ENCODE data around the gene ABHD15.

ABHD15 gene

GRCh38 chr17:29603109-29603674 is 36.4 kb upstream of the ABHD15 start:
- Histone ChIP-seq H3K9me3 (ENCODE audit: low read length) (no peaks in the 10 kb centered on the region), H4K20me1 (ENCODE audit: insufficient read depth, low read length) (no peaks in the 10 kb centered on the region), H3K4me2 (ENCODE audit: low read length) (no peak overlapping the region), H3K27ac (ENCODE audit: low read depth, low read length, poor library complexity, severe bottlenecking) (peak overlapping the region; percentile 23), H3K36me3 (ENCODE audit: insufficient read depth, low read length) (no peaks in the 10 kb centered on the region), H3K4me1 (ENCODE audit: insufficient read depth, low read length, severe bottlenecking) (peaks cover 22% of the 10 kb centered on the region), H3K79me2 (ENCODE audit: insufficient read depth, low read length) (no peaks in the 10 kb centered on the region), H3K27me3 (ENCODE audit: insufficient read depth, low read length) (peaks cover 3% of the 10 kb centered on the region; the same call in 1 of the 2 replicates), H3K9ac (ENCODE audit: low read length) (no peak overlapping the region), H3K9me2 (ENCODE audit: low read depth, low read length) (no peaks in the 10 kb centered on the region), H3K4me3 (ENCODE audit: low read depth, low read length, poor library complexity, severe bottlenecking) (no peak overlapping the region), H3F3A (ENCODE audit: insufficient read depth, low read length) (no peaks in the 10 kb centered on the region), H2AFZ (ENCODE audit: low read length) (no peak overlapping the region)
- TF ChIP-seq CTCF (IDR thresholded peaks at IDR 0.05; ENCODE audit: low read length) (no peak), EZH2 (IDR thresholded peaks at IDR 0.05; ENCODE audit: borderline replicate concordance, low read length) (no peak)

DNA sequence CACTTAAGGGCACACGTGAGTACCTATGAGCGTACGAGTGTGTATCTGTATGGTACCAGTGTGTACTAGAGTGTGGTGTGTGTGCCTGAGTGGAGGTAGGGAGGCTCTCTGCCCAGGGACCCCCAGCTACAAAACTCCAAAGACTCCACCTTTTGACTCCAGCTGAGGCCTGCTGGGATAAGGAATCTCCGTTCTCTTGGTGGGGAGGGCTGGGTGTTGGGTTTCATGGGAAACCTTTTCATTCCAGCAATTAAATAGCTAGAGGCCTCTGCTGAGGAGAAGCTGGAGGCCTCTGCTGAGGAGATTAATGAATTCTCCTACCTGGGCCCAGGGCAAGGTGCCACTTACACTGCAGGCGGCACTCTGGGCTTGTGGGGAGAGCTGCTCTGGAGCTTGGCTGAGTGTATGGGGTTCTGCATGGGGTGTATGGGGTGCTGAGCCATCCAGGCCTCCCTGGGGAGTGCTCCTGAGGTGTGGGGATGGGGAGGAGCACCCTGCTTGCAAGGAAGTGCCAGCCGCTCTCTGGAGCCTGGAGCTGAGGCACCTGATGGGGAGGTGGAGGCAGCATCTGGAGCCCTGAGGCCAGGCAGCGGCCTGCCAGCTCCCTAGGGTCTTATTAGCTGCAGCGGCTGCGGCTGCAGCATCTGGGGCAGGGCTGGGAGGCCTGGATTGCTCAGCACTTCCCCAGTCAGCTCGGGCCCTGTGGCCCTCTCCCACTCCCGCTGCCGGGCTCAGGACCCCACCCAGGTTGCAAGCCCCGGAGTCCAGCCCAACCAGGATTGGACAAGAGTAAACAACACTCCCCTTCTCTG is 30.7 kb upstream of the ABHD15 start:
- Histone ChIP-seq H3K36me3 (ENCODE audit: insufficient read depth, low read length) (no peaks in the 10 kb centered on the region), H3K27me3 (ENCODE audit: insufficient read depth, low read length) (peaks cover 3% of the 10 kb centered on the region; the same call in 1 of the 2 replicates), H3K9me2 (ENCODE audit: low read depth, low read length) (no peaks in the 10 kb centered on the region), H3F3A (ENCODE audit: insufficient read depth, low read length) (no peaks in the 10 kb centered on the region), H4K20me1 (ENCODE audit: insufficient read depth, low read length) (no peaks in the 10 kb centered on the region), H3K9me3 (ENCODE audit: low read length) (no peaks in the 10 kb centered on the region), H2AFZ (ENCODE audit: low read length) (no peak overlapping the region), H3K79me2 (ENCODE audit: insufficient read depth, low read length) (no peaks in the 10 kb centered on the region), H3K9ac (ENCODE audit: low read length) (no peak overlapping the region), H3K4me1 (ENCODE audit: insufficient read depth, low read length, severe bottlenecking) (peaks cover 11% of the 10 kb centered on the region), H3K4me2 (ENCODE audit: low read length) (no peak overlapping the region), H3K4me3 (ENCODE audit: low read depth, low read length, poor library complexity, severe bottlenecking) (no peak overlapping the region), H3K27ac (ENCODE audit: low read depth, low read length, poor library complexity, severe bottlenecking) (no peak overlapping the region)
- TF ChIP-seq EZH2 (IDR thresholded peaks at IDR 0.05; ENCODE audit: borderline replicate concordance, low read length) (no peak), CTCF (IDR thresholded peaks at IDR 0.05; ENCODE audit: low read length) (no peak)

DNA sequence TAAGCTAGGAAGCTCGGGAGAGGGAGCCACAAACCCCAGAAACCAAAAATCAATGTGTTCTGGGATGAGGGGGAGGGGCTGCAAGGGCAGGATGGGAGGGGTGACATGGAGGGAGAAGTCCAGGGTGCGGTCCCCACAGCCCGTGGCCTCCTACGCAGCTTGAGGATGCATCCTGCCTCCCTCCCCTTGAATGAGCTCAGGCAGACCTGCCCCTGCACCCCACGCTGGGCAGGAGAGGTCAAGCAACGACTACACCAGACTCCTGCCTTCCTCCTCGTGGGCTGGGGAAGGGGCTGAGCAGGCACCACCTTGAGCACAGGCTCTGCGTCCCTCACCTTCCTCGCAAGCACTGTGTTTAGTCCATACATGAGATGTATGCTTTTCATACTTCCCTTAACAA is 30.0 kb upstream of the ABHD15 start:
- Histone ChIP-seq H3K9ac (ENCODE audit: low read length) (no peak overlapping the region), H3K4me1 (ENCODE audit: insufficient read depth, low read length, severe bottlenecking) (peaks cover 19% of the 10 kb centered on the region), H2AFZ (ENCODE audit: low read length) (no peak overlapping the region), H3K4me2 (ENCODE audit: low read length) (no peak overlapping the region), H4K20me1 (ENCODE audit: insufficient read depth, low read length) (no peaks in the 10 kb centered on the region), H3K36me3 (ENCODE audit: insufficient read depth, low read length) (no peaks in the 10 kb centered on the region), H3K27me3 (ENCODE audit: insufficient read depth, low read length) (peaks cover 3% of the 10 kb centered on the region; the same call in 1 of the 2 replicates), H3K9me2 (ENCODE audit: low read depth, low read length) (no peaks in the 10 kb centered on the region), H3K79me2 (ENCODE audit: insufficient read depth, low read length) (no peaks in the 10 kb centered on the region), H3K4me3 (ENCODE audit: low read depth, low read length, poor library complexity, severe bottlenecking) (no peak overlapping the region), H3K9me3 (ENCODE audit: low read length) (no peaks in the 10 kb centered on the region), H3F3A (ENCODE audit: insufficient read depth, low read length) (no peaks in the 10 kb centered on the region), H3K27ac (ENCODE audit: low read depth, low read length, poor library complexity, severe bottlenecking) (no peak overlapping the region)
- TF ChIP-seq CTCF (IDR thresholded peaks at IDR 0.05; ENCODE audit: low read length): no peak
- TF ChIP-seq EZH2 (IDR thresholded peaks at IDR 0.05; ENCODE audit: borderline replicate concordance, low read length): no peak
